Measurements from ENCODE around the gene STEAP1B. TPM values are rescaled to one million over a fixed set of nuclear protein-coding genes. Genes with fewer than 3 reads are reported as not detected.

The STEAP1B gene
- total and polyA plus RNA-seq, 4 donors: 0.36 to 5.1 (median 2.8) TPM; not detected in 1

- H3K27ac ChIP-seq (ENCODE audit: low read depth in 1 of 2, low read length in 2 of 2): no peak overlapping the region
- DNase-seq (no peak), ATAC-seq (ENCODE audit: low FRiP score) (no peak)
- intact Hi-C loops (cut with DNase I): no loop called here
- no peaks in the 10 kb centered on the region for H3K9me3 ChIP-seq (ENCODE audit: control insufficient read depth, low read length)
- WGBS, 2 donors: 89 to 91% methylated on average over 2 of the region's 2 CpGs
- no peak overlapping the region for H3K4me3 ChIP-seq (ENCODE audit: low read length in 2 of 2)
- no peaks in the 10 kb centered on the region for H3K36me3 ChIP-seq (ENCODE audit: control insufficient read depth in 1 of 2, insufficient read depth in 2 of 2, low read length in 1 of 2)
- no peaks in the 10 kb centered on the region for H3K27me3 ChIP-seq (ENCODE audit: control insufficient read depth in 1 of 2, insufficient read depth in 2 of 2, low read length in 1 of 2)
- no peaks in the 10 kb centered on the region for H3K4me1 ChIP-seq (ENCODE audit: control insufficient read depth in 1 of 2, insufficient read depth in 2 of 2, low read length in 2 of 2)
These were observed 82.6 kb downstream of the STEAP1B start for GRCh38 chr7:22417349-22417748.

- ATAC-seq (ENCODE audit: low FRiP score): no peak
- no peak overlapping the region for H3K4me3 ChIP-seq (ENCODE audit: low read length in 2 of 2)
- H3K36me3 ChIP-seq (ENCODE audit: control insufficient read depth in 1 of 2, insufficient read depth in 2 of 2, low read length in 1 of 2): no peaks in the 10 kb centered on the region
- no peaks in the 10 kb centered on the region for H3K27me3 ChIP-seq (ENCODE audit: control insufficient read depth in 1 of 2, insufficient read depth in 2 of 2, low read length in 1 of 2)
- H3K27ac ChIP-seq (ENCODE audit: low read depth in 1 of 2, low read length in 2 of 2): no peak overlapping the region
- intact Hi-C loops (cut with DNase I): no loop called here
- whole genome bisulfite sequencing, 2 donors: 83 to 85% methylated on average over 2 of the region's 2 CpGs
- no peaks in the 10 kb centered on the region for H3K9me3 ChIP-seq (ENCODE audit: control insufficient read depth, low read length)
- DNase-seq: no peak
- H3K4me1 ChIP-seq (ENCODE audit: control insufficient read depth in 1 of 2, insufficient read depth in 2 of 2, low read length in 2 of 2): no peaks in the 10 kb centered on the region
These were observed 85.6 kb downstream of the STEAP1B start for GRCh38 chr7:22414424-22414823.

- ATAC-seq (ENCODE audit: low FRiP score): no peak
- WGBS, 2 donors: 93 to 94% methylated on average over 2 of the region's 2 CpGs
- intact Hi-C loops (cut with DNase I): no loop called here
These were observed 86.8 kb downstream of the STEAP1B start for GRCh38 chr7:22413211-22413610.

GRCh38 chr7:22411977-22412693 lies 87.9 kb downstream of the STEAP1B start:
- WGBS, 2 donors: 85 to 90% methylated on average over 4 of the region's 4 CpGs
- DNase-seq (no peak), ATAC-seq (ENCODE audit: low FRiP score) (no peak)
- Histone ChIP-seq H3K4me1 (ENCODE audit: control insufficient read depth in 1 of 2, insufficient read depth in 2 of 2, low read length in 2 of 2) (no peaks in the 10 kb centered on the region), H3K36me3 (ENCODE audit: control insufficient read depth in 1 of 2, insufficient read depth in 2 of 2, low read length in 1 of 2) (no peaks in the 10 kb centered on the region), H3K9me3 (ENCODE audit: control insufficient read depth, low read length) (no peaks in the 10 kb centered on the region), H3K27ac (ENCODE audit: low read depth in 1 of 2, low read length in 2 of 2) (no peak overlapping the region), H3K4me3 (ENCODE audit: low read length in 2 of 2) (no peak overlapping the region), H3K27me3 (ENCODE audit: control insufficient read depth in 1 of 2, insufficient read depth in 2 of 2, low read length in 1 of 2) (no peaks in the 10 kb centered on the region)
- intact Hi-C loops (cut with DNase I): no loop called here

More at GRCh38 chr7:22413211-22413610, 86.8 kb downstream of the STEAP1B start:
- Histone ChIP-seq H3K27me3 (ENCODE audit: control insufficient read depth in 1 of 2, insufficient read depth in 2 of 2, low read length in 1 of 2) (no peaks in the 10 kb centered on the region), H3K36me3 (ENCODE audit: control insufficient read depth in 1 of 2, insufficient read depth in 2 of 2, low read length in 1 of 2) (no peaks in the 10 kb centered on the region), H3K27ac (ENCODE audit: low read depth in 1 of 2, low read length in 2 of 2) (no peak overlapping the region), H3K4me3 (ENCODE audit: low read length in 2 of 2) (no peak overlapping the region), H3K9me3 (ENCODE audit: control insufficient read depth, low read length) (no peaks in the 10 kb centered on the region), H3K4me1 (ENCODE audit: control insufficient read depth in 1 of 2, insufficient read depth in 2 of 2, low read length in 2 of 2) (no peaks in the 10 kb centered on the region)
- no peak for DNase-seq

- H3K9me3 ChIP-seq (ENCODE audit: control insufficient read depth, low read length): no peaks in the 10 kb centered on the region
- no peak for DNase-seq
- H3K27me3 ChIP-seq (ENCODE audit: control insufficient read depth in 1 of 2, insufficient read depth in 2 of 2, low read length in 1 of 2): peaks cover 0 to 3% of the 10 kb centered on the region in 2 donors
- WGBS, 2 donors: 96 to 97% methylated on average over 4 of the region's 4 CpGs
- no peak overlapping the region for H3K4me3 ChIP-seq (ENCODE audit: low read length in 2 of 2)
- no peak overlapping the region for H3K27ac ChIP-seq (ENCODE audit: low read depth in 1 of 2, low read length in 2 of 2)
- no peaks in the 10 kb centered on the region for H3K36me3 ChIP-seq (ENCODE audit: control insufficient read depth in 1 of 2, insufficient read depth in 2 of 2, low read length in 1 of 2)
- no peaks in the 10 kb centered on the region for H3K4me1 ChIP-seq (ENCODE audit: control insufficient read depth in 1 of 2, insufficient read depth in 2 of 2, low read length in 2 of 2)
- intact Hi-C loops (cut with DNase I): no loop called here
- ATAC-seq (ENCODE audit: low FRiP score): no peak
These were observed 93.3 kb downstream of the STEAP1B start for GRCh38 chr7:22406715-22407114.

- ATAC-seq (ENCODE audit: low FRiP score): no peak
- no peaks in the 10 kb centered on the region for H3K36me3 ChIP-seq (ENCODE audit: control insufficient read depth in 1 of 2, insufficient read depth in 2 of 2, low read length in 1 of 2)
- no peak overlapping the region for H3K4me3 ChIP-seq (ENCODE audit: low read length in 2 of 2)
- H3K4me1 ChIP-seq (ENCODE audit: control insufficient read depth in 1 of 2, insufficient read depth in 2 of 2, low read length in 2 of 2): no peaks in the 10 kb centered on the region
- intact Hi-C loops (cut with DNase I): no loop called here
- no peak overlapping the region for H3K27ac ChIP-seq (ENCODE audit: low read depth in 1 of 2, low read length in 2 of 2)
- no peaks in the 10 kb centered on the region for H3K9me3 ChIP-seq (ENCODE audit: control insufficient read depth, low read length)
- no peak for DNase-seq
- H3K27me3 ChIP-seq (ENCODE audit: control insufficient read depth in 1 of 2, insufficient read depth in 2 of 2, low read length in 1 of 2): peaks cover 0 to 3% of the 10 kb centered on the region in 2 donors
- 60 to 64% methylated on average over 3 of the region's 3 CpGs for WGBS, 2 donors
These were observed 95.5 kb downstream of the STEAP1B start for GRCh38 chr7:22404421-22405023.

GRCh38 chr7:22403344-22403743 lies 96.6 kb downstream of the STEAP1B start:
- no peaks in the 10 kb centered on the region for H3K9me3 ChIP-seq (ENCODE audit: control insufficient read depth, low read length)
- no peak overlapping the region for H3K4me3 ChIP-seq (ENCODE audit: low read length in 2 of 2)
- H3K27ac ChIP-seq (ENCODE audit: low read depth in 1 of 2, low read length in 2 of 2): no peak overlapping the region
- no peak for DNase-seq
- H3K4me1 ChIP-seq (ENCODE audit: control insufficient read depth in 1 of 2, insufficient read depth in 2 of 2, low read length in 2 of 2): no peaks in the 10 kb centered on the region
- WGBS, 2 donors: 95 to 96% methylated on average over 2 of the region's 2 CpGs
- H3K27me3 ChIP-seq (ENCODE audit: control insufficient read depth in 1 of 2, insufficient read depth in 2 of 2, low read length in 1 of 2): peaks cover 0 to 3% of the 10 kb centered on the region in 2 donors
- intact Hi-C loops (cut with DNase I): no loop called here
- no peak for ATAC-seq (ENCODE audit: low FRiP score)
- no peaks in the 10 kb centered on the region for H3K36me3 ChIP-seq (ENCODE audit: control insufficient read depth in 1 of 2, insufficient read depth in 2 of 2, low read length in 1 of 2)

- intact Hi-C loops (cut with DNase I): no loop called here
- no peak overlapping the region for H3K4me3 ChIP-seq (ENCODE audit: low read length in 2 of 2)
- no peaks in the 10 kb centered on the region for H3K36me3 ChIP-seq (ENCODE audit: control insufficient read depth in 1 of 2, insufficient read depth in 2 of 2, low read length in 1 of 2)
- no peaks in the 10 kb centered on the region for H3K4me1 ChIP-seq (ENCODE audit: control insufficient read depth in 1 of 2, insufficient read depth in 2 of 2, low read length in 2 of 2)
- DNase-seq (no peak), ATAC-seq (ENCODE audit: low FRiP score) (no peak)
- H3K27ac ChIP-seq (ENCODE audit: low read depth in 1 of 2, low read length in 2 of 2): no peak overlapping the region
- WGBS, 2 donors: 86 to 87% methylated on average over 2 of the region's 2 CpGs
- H3K27me3 ChIP-seq (ENCODE audit: control insufficient read depth in 1 of 2, insufficient read depth in 2 of 2, low read length in 1 of 2): peaks cover 0 to 3% of the 10 kb centered on the region in 2 donors
- H3K9me3 ChIP-seq (ENCODE audit: control insufficient read depth, low read length): no peaks in the 10 kb centered on the region
These were observed 97.7 kb downstream of the STEAP1B start for GRCh38 chr7:22402250-22402649.

- DNase-seq (no peak), ATAC-seq (ENCODE audit: low FRiP score) (no peak)
- no peaks in the 10 kb centered on the region for H3K4me1 ChIP-seq (ENCODE audit: control insufficient read depth in 1 of 2, insufficient read depth in 2 of 2, low read length in 2 of 2)
- H3K27ac ChIP-seq (ENCODE audit: low read depth in 1 of 2, low read length in 2 of 2): no peak overlapping the region
- no peak overlapping the region for H3K4me3 ChIP-seq (ENCODE audit: low read length in 2 of 2)
- 87 to 92% methylated on average over 3 of the region's 3 CpGs for WGBS, 2 donors
- intact Hi-C loops (cut with DNase I): no loop called here
- no peaks in the 10 kb centered on the region for H3K36me3 ChIP-seq (ENCODE audit: control insufficient read depth in 1 of 2, insufficient read depth in 2 of 2, low read length in 1 of 2)
- H3K27me3 ChIP-seq (ENCODE audit: control insufficient read depth in 1 of 2, insufficient read depth in 2 of 2, low read length in 1 of 2): no peaks in the 10 kb centered on the region
- no peaks in the 10 kb centered on the region for H3K9me3 ChIP-seq (ENCODE audit: control insufficient read depth, low read length)
These were observed 98.9 kb downstream of the STEAP1B start for GRCh38 chr7:22400936-22401553.
